SK-N-SH treated with all-trans-retinoic acid at 6 μM for 48 hours (cell line): ENCODE measurements around the gene M1AP.

Experiments
- ATAC-seq: fragments of 200-7000 bp; cut with Tn5 transposase; 3 replicates; pipeline ENCODE4 v1.9.1; 2020; ENCODE audit warnings: mild to moderate bottlenecking, moderate library complexity
- ARNTL ChIP-seq: fragments of 450-650 bp; formaldehyde crosslinking; IDR thresholded peaks from 2 replicates; pipeline ENCODE4 v1.5.0; 2020; ENCODE audit warnings: low read depth, mild to moderate bottlenecking, moderate library complexity, borderline replicate concordance
- BACH2 ChIP-seq: fragments of 250-450 bp; sonication (Bioruptor Pico); IDR thresholded peaks from 2 replicates; pipeline ENCODE4 v1.9.0; 2021; ENCODE audit warnings: mild to moderate bottlenecking, borderline replicate concordance
- CSDC2 ChIP-seq: fragments of 250-450 bp; sonication (Bioruptor Pico); IDR thresholded peaks from 2 replicates; pipeline ENCODE4 v1.5.0; 2020; ENCODE audit warnings: mild to moderate bottlenecking, moderate library complexity
- ESRRG ChIP-seq: fragments of 250-450 bp; sonication (Bioruptor Pico); IDR thresholded peaks from 2 replicates; pipeline ENCODE4 v1.6.1; 2021; ENCODE audit warnings: mild to moderate bottlenecking
- GLIS3 ChIP-seq: fragments of 250-450 bp; sonication (Bioruptor Pico); IDR thresholded peaks from 2 replicates; pipeline ENCODE4 v1.5.0; 2020; ENCODE audit warnings: mild to moderate bottlenecking, moderate library complexity
- ISL1 ChIP-seq: fragments of 250-450 bp; sonication (Bioruptor Pico); IDR thresholded peaks from 2 replicates; pipeline ENCODE4 v2.1.2; 2022; ENCODE audit warnings: mild to moderate bottlenecking, moderate library complexity
- OSR1 ChIP-seq: fragments of 250-450 bp; sonication (Bioruptor Pico); IDR thresholded peaks from 2 replicates; pipeline ENCODE4 v1.8.0; 2022; ENCODE audit warnings: moderate library complexity, mild to moderate bottlenecking, inconsistent platforms
- PPARA ChIP-seq: fragments of 250-450 bp; sonication (Bioruptor Pico); IDR thresholded peaks from 2 replicates; pipeline ENCODE4 v1.5.0; 2020; ENCODE audit warnings: mild to moderate bottlenecking, borderline replicate concordance
- RARB ChIP-seq: fragments of 250-450 bp; sonication (Bioruptor Pico); IDR thresholded peaks from 2 replicates; pipeline ENCODE4 v1.8.0; 2021; ENCODE audit warnings: mild to moderate bottlenecking, moderate library complexity
- SNAI2 ChIP-seq: fragments of 250-450 bp; sonication (Bioruptor Pico); IDR thresholded peaks from 2 replicates; pipeline ENCODE4 v1.5.0; 2020; ENCODE audit warnings: mild to moderate bottlenecking, moderate library complexity
- TCF4 ChIP-seq: fragments of 250-450 bp; sonication (Bioruptor Pico); IDR thresholded peaks from 2 replicates; pipeline ENCODE4 v1.8.0; 2021; ENCODE audit warnings: mild to moderate bottlenecking, moderate library complexity, borderline replicate concordance
- TOX ChIP-seq: fragments of 250-450 bp; sonication (Bioruptor Pico); IDR thresholded peaks from 2 replicates; pipeline ENCODE4 v1.8.0; 2021; ENCODE audit warnings: mild to moderate bottlenecking, moderate library complexity, borderline replicate concordance
- ZC3H10 ChIP-seq: fragments of 250-450 bp; sonication (Bioruptor Pico); IDR thresholded peaks from 2 replicates; pipeline ENCODE4 v1.5.1; 2021; ENCODE audit warnings: mild to moderate bottlenecking, moderate library complexity
- ZFP3 ChIP-seq: fragments of 250-450 bp; sonication (Bioruptor Pico); IDR thresholded peaks from 2 replicates; pipeline ENCODE4 v1.5.0; 2020; ENCODE audit warnings: mild to moderate bottlenecking, moderate library complexity
- ZFP30 ChIP-seq: fragments of 450-650 bp; formaldehyde crosslinking; IDR thresholded peaks from 2 replicates; pipeline ENCODE4 v1.5.0; 2022; ENCODE audit warnings: mild to moderate bottlenecking, moderate library complexity
- ZNF70 ChIP-seq: fragments of 450-650 bp; formaldehyde crosslinking; IDR thresholded peaks from 2 replicates; pipeline ENCODE4 v1.5.0; 2020; ENCODE audit warnings: mild to moderate bottlenecking, moderate library complexity
- ZNF8 ChIP-seq: fragments of 450-650 bp; formaldehyde crosslinking; IDR thresholded peaks from 2 replicates; pipeline ENCODE4 v1.5.0; 2020; ENCODE audit warnings: mild to moderate bottlenecking, moderate library complexity
- TF ChIP-seq, protein P1 (sequence below): fragments of 250-450 bp; sonication (Bioruptor Pico); IDR thresholded peaks from 2 replicates; pipeline ENCODE4 v1.8.0; 2021; ENCODE audit warnings: low read depth, mild to moderate bottlenecking, moderate library complexity, borderline replicate concordance
- TF ChIP-seq, protein P2 (sequence below): fragments of 250-450 bp; sonication (Bioruptor Pico); IDR thresholded peaks from 2 replicates; pipeline ENCODE4 v1.5.1; 2020; ENCODE audit warnings: low read depth, mild to moderate bottlenecking, moderate library complexity
- TF ChIP-seq, protein P3 (sequence below): fragments of 250-450 bp; sonication (Bioruptor Pico); IDR thresholded peaks from 2 replicates; pipeline ENCODE4 v1.5.0; 2020; ENCODE audit warnings: mild to moderate bottlenecking, moderate library complexity
- TF ChIP-seq, protein P4 (sequence below): fragments of 250-450 bp; sonication (Bioruptor Pico); IDR thresholded peaks from 2 replicates; pipeline ENCODE4 v1.8.0; 2020; ENCODE audit warnings: mild to moderate bottlenecking, moderate library complexity, borderline replicate concordance

M1AP gene

DNA sequence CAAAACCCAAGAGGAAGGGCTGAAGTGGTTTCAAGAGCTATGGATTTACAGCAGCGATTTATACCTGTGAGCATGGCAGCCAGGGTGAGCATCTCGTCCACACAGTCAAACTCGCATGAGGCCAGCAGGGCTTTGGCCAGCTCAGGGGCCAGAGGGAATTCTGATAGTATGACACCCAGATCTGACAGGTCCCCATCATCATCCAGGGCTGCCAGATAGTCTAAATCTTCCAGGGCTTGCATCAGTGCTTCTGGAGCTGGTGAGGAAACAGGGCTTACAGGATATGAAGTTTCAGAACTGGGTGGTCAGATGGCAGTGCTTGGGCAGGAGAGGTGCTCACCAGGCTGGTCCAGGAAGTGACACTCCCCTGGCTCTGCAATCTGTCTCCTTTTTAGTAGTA, 125.6 kb downstream of the M1AP start:
- TF ChIP-seq OSR1 (CRISPR knock-in tag) (no peak), BACH2 (CRISPR knock-in tag) (no peak), RARB (CRISPR knock-in tag) (no peak)
- peak; percentile 3; the same call in 1 of the 3 replicates for ATAC-seq

DNA sequence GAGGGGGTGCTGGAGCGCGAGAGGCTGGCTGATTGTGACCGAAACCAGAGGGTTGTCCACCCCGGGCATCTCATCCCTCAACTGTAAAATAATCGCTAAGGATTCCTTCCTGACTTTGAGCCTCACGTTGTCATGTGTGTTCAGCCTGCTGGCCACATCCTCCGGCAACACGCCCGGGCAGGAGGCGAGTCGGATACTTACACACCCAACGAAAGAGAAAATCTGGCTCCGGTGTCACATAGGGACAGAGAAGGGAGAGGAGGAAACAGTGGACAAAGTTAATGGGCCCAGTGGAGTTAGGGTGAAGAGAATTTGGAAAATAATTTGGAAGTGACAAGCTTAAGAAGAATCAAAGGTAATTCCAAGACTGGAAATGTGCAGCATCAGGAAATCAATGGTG, 131.5 kb downstream of the M1AP start:
- no peak for TF ChIP-seq PPARA
- TF ChIP-seq, protein P1, sequence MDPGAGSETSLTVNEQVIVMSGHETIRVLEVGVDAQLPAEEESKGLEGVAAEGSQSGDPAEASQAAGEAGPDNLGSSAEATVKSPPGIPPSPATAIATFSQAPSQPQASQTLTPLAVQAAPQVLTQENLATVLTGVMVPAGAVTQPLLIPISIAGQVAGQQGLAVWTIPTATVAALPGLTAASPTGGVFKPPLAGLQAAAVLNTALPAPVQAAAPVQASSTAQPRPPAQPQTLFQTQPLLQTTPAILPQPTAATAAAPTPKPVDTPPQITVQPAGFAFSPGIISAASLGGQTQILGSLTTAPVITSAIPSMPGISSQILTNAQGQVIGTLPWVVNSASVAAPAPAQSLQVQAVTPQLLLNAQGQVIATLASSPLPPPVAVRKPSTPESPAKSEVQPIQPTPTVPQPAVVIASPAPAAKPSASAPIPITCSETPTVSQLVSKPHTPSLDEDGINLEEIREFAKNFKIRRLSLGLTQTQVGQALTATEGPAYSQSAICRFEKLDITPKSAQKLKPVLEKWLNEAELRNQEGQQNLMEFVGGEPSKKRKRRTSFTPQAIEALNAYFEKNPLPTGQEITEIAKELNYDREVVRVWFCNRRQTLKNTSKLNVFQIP, result no peak
- TF ChIP-seq, protein P2, sequence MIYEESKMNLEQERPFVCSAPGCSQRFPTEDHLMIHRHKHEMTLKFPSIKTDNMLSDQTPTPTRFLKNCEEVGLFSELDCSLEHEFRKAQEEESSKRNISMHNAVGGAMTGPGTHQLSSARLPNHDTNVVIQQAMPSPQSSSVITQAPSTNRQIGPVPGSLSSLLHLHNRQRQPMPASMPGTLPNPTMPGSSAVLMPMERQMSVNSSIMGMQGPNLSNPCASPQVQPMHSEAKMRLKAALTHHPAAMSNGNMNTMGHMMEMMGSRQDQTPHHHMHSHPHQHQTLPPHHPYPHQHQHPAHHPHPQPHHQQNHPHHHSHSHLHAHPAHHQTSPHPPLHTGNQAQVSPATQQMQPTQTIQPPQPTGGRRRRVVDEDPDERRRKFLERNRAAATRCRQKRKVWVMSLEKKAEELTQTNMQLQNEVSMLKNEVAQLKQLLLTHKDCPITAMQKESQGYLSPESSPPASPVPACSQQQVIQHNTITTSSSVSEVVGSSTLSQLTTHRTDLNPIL, result no peak
- TF ChIP-seq GLIS3 (CRISPR knock-in tag), result no peak
- no peak for TF ChIP-seq CSDC2 (CRISPR knock-in tag)
- no peak for TF ChIP-seq ZFP30 (CRISPR knock-in tag)
- no peak for TF ChIP-seq ARNTL (CRISPR knock-in tag)
- TF ChIP-seq RARB (CRISPR knock-in tag), result no peak
- ATAC-seq, result no peak

DNA sequence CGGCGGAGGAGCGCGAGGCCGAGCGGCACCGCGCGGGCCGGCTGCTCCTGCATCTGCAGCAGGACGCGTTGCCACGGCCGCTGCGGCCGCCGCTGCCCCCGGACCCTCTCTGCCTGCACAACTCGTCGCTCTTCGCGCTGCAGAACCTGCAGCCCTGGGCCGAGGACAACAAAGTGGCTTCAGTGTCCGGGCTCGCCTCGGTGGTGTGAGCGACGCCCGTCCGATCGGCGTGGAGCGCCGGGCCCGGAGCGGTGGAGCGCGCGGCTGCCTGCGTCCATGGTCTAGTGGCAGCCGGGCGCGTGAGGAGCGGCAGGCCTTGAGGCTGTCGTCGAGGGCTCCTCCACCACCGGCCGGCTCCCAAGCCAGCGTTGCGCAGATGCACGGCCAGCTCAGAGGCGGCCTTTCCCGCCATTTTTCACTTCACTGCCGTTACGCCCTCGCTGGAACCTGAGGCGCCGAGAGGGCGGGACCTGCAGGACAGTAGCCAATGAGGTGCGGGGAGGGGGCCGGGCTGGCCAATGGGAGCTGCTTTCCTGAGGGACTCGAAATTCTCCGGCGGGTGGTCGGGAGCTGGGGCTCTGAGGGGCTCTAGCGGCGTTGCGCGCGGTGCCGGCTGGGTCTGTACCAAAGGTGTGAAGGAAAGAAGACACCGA, 132.0 kb downstream of the M1AP start:
- TF ChIP-seq, protein P1, result no peak
- TF ChIP-seq ARNTL (CRISPR knock-in tag), result no peak
- TF ChIP-seq, protein P3, sequence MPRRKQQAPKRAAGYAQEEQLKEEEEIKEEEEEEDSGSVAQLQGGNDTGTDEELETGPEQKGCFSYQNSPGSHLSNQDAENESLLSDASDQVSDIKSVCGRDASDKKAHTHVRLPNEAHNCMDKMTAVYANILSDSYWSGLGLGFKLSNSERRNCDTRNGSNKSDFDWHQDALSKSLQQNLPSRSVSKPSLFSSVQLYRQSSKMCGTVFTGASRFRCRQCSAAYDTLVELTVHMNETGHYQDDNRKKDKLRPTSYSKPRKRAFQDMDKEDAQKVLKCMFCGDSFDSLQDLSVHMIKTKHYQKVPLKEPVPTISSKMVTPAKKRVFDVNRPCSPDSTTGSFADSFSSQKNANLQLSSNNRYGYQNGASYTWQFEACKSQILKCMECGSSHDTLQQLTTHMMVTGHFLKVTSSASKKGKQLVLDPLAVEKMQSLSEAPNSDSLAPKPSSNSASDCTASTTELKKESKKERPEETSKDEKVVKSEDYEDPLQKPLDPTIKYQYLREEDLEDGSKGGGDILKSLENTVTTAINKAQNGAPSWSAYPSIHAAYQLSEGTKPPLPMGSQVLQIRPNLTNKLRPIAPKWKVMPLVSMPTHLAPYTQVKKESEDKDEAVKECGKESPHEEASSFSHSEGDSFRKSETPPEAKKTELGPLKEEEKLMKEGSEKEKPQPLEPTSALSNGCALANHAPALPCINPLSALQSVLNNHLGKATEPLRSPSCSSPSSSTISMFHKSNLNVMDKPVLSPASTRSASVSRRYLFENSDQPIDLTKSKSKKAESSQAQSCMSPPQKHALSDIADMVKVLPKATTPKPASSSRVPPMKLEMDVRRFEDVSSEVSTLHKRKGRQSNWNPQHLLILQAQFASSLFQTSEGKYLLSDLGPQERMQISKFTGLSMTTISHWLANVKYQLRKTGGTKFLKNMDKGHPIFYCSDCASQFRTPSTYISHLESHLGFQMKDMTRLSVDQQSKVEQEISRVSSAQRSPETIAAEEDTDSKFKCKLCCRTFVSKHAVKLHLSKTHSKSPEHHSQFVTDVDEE (CRISPR knock-in tag), result no peak
- TF ChIP-seq PPARA, result no peak
- TF ChIP-seq SNAI2 (CRISPR knock-in tag), result no peak
- TF ChIP-seq ZNF8, result no peak
- TF ChIP-seq, protein P2, result no peak
- TF ChIP-seq ZC3H10 (CRISPR knock-in tag), result no peak
- TF ChIP-seq ESRRG (CRISPR knock-in tag), result no peak
- no peak for TF ChIP-seq GLIS3 (CRISPR knock-in tag)
- TF ChIP-seq ZFP30 (CRISPR knock-in tag), result no peak
- no peak for TF ChIP-seq TOX (CRISPR knock-in tag)
- no peak for TF ChIP-seq TCF4 (CRISPR knock-in tag)
- no peak for TF ChIP-seq ISL1
- TF ChIP-seq, protein P4, sequence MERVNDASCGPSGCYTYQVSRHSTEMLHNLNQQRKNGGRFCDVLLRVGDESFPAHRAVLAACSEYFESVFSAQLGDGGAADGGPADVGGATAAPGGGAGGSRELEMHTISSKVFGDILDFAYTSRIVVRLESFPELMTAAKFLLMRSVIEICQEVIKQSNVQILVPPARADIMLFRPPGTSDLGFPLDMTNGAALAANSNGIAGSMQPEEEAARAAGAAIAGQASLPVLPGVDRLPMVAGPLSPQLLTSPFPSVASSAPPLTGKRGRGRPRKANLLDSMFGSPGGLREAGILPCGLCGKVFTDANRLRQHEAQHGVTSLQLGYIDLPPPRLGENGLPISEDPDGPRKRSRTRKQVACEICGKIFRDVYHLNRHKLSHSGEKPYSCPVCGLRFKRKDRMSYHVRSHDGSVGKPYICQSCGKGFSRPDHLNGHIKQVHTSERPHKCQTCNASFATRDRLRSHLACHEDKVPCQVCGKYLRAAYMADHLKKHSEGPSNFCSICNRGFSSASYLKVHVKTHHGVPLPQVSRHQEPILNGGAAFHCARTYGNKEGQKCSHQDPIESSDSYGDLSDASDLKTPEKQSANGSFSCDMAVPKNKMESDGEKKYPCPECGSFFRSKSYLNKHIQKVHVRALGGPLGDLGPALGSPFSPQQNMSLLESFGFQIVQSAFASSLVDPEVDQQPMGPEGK (CRISPR knock-in tag), result no peak
- no peak for TF ChIP-seq CSDC2 (CRISPR knock-in tag)
- no peak for TF ChIP-seq ZNF70 (CRISPR knock-in tag)
- no peak for TF ChIP-seq ZFP3 (CRISPR knock-in tag)
- TF ChIP-seq OSR1 (CRISPR knock-in tag), result no peak
- no peak for ATAC-seq
